Thyroid gland (tissue), 4 donors: ENCODE data around the gene PHC2. TPM values are rescaled to one million over a fixed set of nuclear protein-coding genes. Genes with fewer than 3 reads are reported as not detected.

Source experiments
- DNase-seq, 2 donors: peaks; one replicate each; pipeline ENCODE4 v3.0.0-alpha.2; 2019
- H3K27ac ChIP-seq, 3 donors: fragments of 200-600 bp; sonication (generic); 1 replicate in 2 of 3; 2 replicates in 1 of 3; pipeline ENCODE4 v1.5.1; 2016 to 2019; ENCODE audit warnings: mild to moderate bottlenecking in 1 of 3, moderate library complexity in 1 of 3
- H3K27me3 ChIP-seq: fragments of 200-600 bp; sonication (generic); one replicate; pipeline ENCODE4 v1.5.1; 2019
- H3K36me3 ChIP-seq, 2 donors: fragments of 200-600 bp; sonication (generic); one replicate each; pipeline ENCODE4 v1.5.1; 2016 to 2019
- H3K4me1 ChIP-seq, 2 donors: fragments of 200-600 bp; sonication (generic); one replicate each; pipeline ENCODE4 v1.5.1; 2017 to 2019
- H3K4me3 ChIP-seq, 3 donors: fragments of 200-600 bp; sonication (generic); replicated peaks in 1 of 3; 1 replicate in 2 of 3; 2 replicates in 1 of 3; pipeline ENCODE4 v1.5.1; 2016; ENCODE audit warnings: mild to moderate bottlenecking in 1 of 3
- H3K9me3 ChIP-seq: fragments of 200-600 bp; sonication (generic); one replicate; pipeline ENCODE4 v1.5.1; 2017
- CTCF ChIP-seq, 6 experiments: fragments of 200-600 bp in 3 of 6; fragments of 450-650 bp in 3 of 6; sonication (generic) in 3 of 6; IDR thresholded peaks; one replicate each; pipeline ENCODE4 v1.5.1; 2016 to 2019; ENCODE audit warnings: antibody characterized with exemption in 6 of 6, mild to moderate bottlenecking in 2 of 6, inconsistent platforms in 1 of 6, moderate library complexity in 1 of 6
- POLR2A ChIP-seq, 2 donors: fragments of 450-650 bp; IDR thresholded peaks; one replicate each; pipeline ENCODE4 v1.6.1; 2017; ENCODE audit warnings: antibody characterized with exemption in 2 of 2, mild to moderate bottlenecking in 2 of 2, moderate library complexity in 1 of 2
- WGBS, 2 donors: methylation state at CpG; one replicate each; pipeline ENCODE4 v1.1.5; 2017; 5-methylcytosine and 5-hydroxymethylcytosine counted together
- intact Hi-C: fragments of 100-400 bp; cut with DNase I; formaldehyde crosslinking; loops from one replicate; pipeline ENCODE4 v1.15.1; 2023
- total RNA-seq, 4 donors: library from RNA; depleted of rRNA; stranded (reverse); fragments of >200 nt; gene quantifications; one replicate each; pipeline ENCODE4 v1.2.3, GENCODE V29; 2016

Gene PHC2
- total RNA-seq, 4 donors from 2014 or later, result 86.8 to 150 (median 113) TPM

GRCh38 chr1:33436557-33437285, 5.8 kb upstream of the PHC2 start:
- intact Hi-C loops, result no loop called here
- WGBS, 2 donors, result 88 to 96% methylated on average over 4 of the region's 4 CpGs
- H3K4me1 ChIP-seq, result no peaks in the 10 kb centered on the region
- no peak overlapping the region for H3K4me3 ChIP-seq
- no peak for DNase-seq
- no peaks in the 10 kb centered on the region for H3K36me3 ChIP-seq
- no peak overlapping the region for H3K27ac ChIP-seq
- no peaks in the 10 kb centered on the region for H3K27me3 ChIP-seq
- no peaks in the 10 kb centered on the region for H3K9me3 ChIP-seq
- TF ChIP-seq CTCF (IDR thresholded peaks at IDR 0.05), result no peak
- no peak for TF ChIP-seq POLR2A (IDR thresholded peaks at IDR 0.05)

- Histone ChIP-seq H3K27ac (no peak overlapping the region), H3K27me3 (no peaks in the 10 kb centered on the region), H3K4me3 (no peak overlapping the region), H3K36me3 (no peaks in the 10 kb centered on the region), H3K9me3 (no peaks in the 10 kb centered on the region), H3K4me1 (no peaks in the 10 kb centered on the region)
- intact Hi-C loops, result no loop called here
- WGBS, 2 donors, result 70 to 82% methylated on average over 4 of the region's 4 CpGs
- TF ChIP-seq POLR2A (IDR thresholded peaks at IDR 0.05), result no peak
- no peak for TF ChIP-seq CTCF (IDR thresholded peaks at IDR 0.05)
- no peak for DNase-seq
Observed at GRCh38 chr1:33435096-33435820, 4.4 kb upstream of the PHC2 start.

GRCh38 chr1:33434363-33434750, 3.5 kb upstream of the PHC2 start:
- H3K9me3 ChIP-seq, result no peaks in the 10 kb centered on the region
- no peak overlapping the region for H3K4me3 ChIP-seq
- 92 to 94% methylated on average over 1 of the region's 1 CpG for WGBS, 2 donors
- H3K27ac ChIP-seq, result no peak overlapping the region
- H3K27me3 ChIP-seq, result no peaks in the 10 kb centered on the region
- peaks cover 7 to 8% of the 10 kb centered on the region in 2 donors for H3K4me1 ChIP-seq
- no peaks in the 10 kb centered on the region for H3K36me3 ChIP-seq
- TF ChIP-seq POLR2A (IDR thresholded peaks at IDR 0.05), result no peak
- no peak for TF ChIP-seq CTCF (IDR thresholded peaks at IDR 0.05)
- no peak for DNase-seq
- intact Hi-C loops, result loop anchor here (5.0 kb wide), 1 partner anchor 62 kb away; no protein-coding TSS in a partner anchor

GRCh38 chr1:33433509-33434362, 2.8 kb upstream of the PHC2 start:
- Histone ChIP-seq H3K27me3 (no peaks in the 10 kb centered on the region), H3K9me3 (no peaks in the 10 kb centered on the region), H3K4me3 (no peak overlapping the region), H3K36me3 (no peaks in the 10 kb centered on the region), H3K27ac (no peak overlapping the region), H3K4me1 (peaks cover 7 to 11% of the 10 kb centered on the region in 2 donors)
- no peak for TF ChIP-seq CTCF (IDR thresholded peaks at IDR 0.05)
- TF ChIP-seq POLR2A (IDR thresholded peaks at IDR 0.05), result no peak
- 47 to 61% methylated on average over 3 of the region's 3 CpGs for WGBS, 2 donors
- intact Hi-C loops, result loop anchor here (5.0 kb wide), 1 partner anchor 61 kb away; no protein-coding TSS in a partner anchor
- DNase-seq, result peak in 1 of 2 donors; percentile 19
